GM21447 (cell line): Measurements from ENCODE around the gene HELZ.
"Not testable (repeated sequence)": the region's sequence is repeated elsewhere in the genome, so short reads cannot be mapped to it uniquely, and the experiment has no call there.

Experiments
- ATAC-seq: cut with Tn5 transposase; IDR thresholded peaks from one replicate; pipeline ENCODE4 v1.9.1; 2021; ENCODE audit not compliant: unreplicated experiment

HELZ gene

GRCh38 chr17:67054608-67055007 is 190.4 kb downstream of the HELZ start:
- no peak for ATAC-seq

DNA sequence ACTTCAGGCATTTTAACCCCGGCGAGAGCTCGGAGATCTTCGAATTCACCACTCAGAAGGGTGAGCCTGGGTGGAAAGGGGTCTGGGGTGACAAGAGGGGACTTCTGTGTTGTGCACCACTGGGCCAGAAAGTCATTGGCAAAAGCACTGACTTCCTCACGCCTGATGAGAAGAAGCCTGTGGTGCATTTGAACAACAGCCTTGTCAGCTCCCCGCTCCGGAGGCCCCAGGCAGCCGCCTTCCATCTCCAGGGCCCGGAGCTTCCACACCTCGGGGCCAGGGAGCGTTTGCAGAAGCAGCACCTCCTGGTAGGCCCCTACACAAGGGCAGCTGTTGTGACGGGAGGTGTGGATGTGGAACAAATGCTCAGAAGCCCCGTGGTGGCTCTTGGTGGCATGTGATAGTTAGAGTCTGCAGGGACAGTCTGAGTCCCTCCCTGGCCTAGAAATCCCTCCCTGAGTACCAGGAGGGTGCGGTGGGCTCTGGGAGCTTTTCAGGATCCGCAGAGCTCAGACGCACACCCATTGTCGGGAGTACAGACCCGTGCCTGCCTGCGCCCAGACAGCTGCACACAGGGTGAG is 190.9 kb downstream of the HELZ start:
- no peak for ATAC-seq

GRCh38 chr17:67053438-67054000 is 191.5 kb downstream of the HELZ start:
- ATAC-seq = no peak

DNA sequence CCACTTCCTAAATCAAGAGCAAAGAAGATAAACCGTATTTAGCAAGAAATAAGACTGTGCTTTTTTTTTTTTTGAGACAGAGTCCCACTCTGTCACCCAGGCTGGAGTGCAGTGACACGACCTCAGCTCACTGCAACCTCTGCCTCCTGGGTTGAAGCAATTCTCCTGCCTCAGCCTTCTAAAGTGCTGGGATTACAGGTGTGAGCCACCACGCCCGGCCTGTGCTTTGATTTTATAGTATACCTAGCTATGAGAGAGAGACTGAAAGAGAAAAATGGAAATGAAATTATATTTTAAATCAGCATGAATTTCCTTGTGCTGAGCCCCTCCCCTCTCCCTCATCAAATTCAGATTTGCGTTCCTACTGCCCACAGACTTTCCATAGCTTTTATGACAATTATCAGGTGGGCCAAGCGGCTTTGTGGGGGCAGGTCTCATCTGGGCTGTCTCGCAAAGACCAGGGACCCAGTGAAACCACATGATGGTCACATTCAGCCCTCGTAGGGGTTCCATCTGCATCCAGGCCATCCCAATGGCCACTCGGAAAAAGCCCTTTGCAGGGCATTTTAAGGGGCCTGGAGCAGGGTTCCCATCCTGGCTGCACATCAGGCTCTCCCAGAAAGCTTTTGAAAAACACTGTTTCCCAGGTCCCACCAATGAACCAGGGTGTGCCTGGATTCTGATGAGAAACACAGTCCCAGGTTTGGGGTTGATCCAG is 192.1 kb downstream of the HELZ start:
- ATAC-seq = no peak

DNA sequence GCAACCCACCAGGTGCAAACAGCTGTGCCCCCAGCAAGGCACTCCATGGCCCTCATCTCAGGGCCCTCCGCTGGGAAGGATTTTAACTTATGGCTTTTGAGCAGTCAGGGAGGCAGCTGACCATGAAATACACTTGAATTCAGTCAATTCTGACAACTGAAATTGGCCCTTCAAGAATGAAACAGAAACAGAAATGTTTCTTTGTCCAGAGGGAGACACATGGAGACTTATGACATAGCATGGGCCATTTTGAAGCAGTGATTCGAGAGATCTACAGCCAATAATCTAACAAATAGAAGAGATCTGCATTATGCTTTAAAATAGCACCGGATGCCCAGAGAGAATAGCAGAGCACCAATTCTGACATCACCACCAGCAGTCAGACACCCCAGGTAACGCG is 193.2 kb downstream of the HELZ start:
- ATAC-seq = no peak

DNA sequence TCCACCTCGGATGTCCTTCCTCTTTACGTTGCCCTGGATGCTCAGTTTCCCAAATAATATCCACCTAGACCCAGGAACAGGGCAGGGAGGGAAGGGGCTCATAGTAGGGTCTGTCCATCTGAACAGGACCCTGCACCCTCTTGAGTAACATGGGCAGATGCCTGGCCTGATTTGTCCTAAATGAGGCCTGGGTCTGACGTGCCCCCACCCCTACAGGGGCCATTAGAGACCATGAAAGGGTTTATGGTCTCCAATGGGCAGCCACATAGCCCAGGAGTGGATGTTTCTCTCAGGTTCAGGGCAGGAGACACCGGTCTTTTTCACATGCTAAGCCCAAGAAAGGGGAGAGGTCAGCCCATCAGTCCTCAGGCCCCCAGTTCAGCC is 193.8 kb downstream of the HELZ start:
- no peak for ATAC-seq

DNA sequence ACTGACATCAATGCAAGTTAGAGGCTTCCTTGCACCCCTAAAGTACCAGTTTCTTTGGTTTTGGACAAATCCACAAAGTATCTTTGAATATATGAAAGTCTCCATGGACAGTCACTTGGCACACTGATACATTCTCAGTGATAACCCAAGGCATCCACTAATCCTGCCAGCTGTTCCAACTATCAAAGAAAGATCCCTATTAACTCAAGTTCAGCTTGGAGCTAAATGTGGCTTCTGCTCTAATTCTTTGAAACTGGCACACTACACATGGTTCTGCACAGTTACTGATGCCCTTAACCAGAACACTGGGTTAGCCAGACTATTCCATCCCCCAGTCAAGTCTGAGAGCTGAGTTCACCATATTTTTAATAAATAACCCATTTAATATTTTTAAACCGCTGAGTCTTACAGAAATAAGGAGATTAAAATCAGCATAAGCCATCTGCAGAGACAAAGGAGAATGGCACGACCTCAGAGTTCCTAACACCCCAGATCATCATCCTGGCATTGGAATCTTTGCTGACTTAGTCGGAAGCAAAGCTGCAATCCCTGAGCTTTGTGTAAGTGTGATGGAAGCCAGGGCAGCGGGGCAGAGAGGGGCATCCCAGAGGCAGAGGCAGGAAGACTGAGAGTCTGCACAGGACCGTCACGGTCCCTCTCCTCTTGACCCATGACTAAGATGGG is 194.4 kb downstream of the HELZ start:
- ATAC-seq = no peak

GRCh38 chr17:67050066-67050465 is 194.9 kb downstream of the HELZ start:
- no peak for ATAC-seq

GRCh38 chr17:67049025-67049739 is 195.8 kb downstream of the HELZ start:
- no peak for ATAC-seq

DNA sequence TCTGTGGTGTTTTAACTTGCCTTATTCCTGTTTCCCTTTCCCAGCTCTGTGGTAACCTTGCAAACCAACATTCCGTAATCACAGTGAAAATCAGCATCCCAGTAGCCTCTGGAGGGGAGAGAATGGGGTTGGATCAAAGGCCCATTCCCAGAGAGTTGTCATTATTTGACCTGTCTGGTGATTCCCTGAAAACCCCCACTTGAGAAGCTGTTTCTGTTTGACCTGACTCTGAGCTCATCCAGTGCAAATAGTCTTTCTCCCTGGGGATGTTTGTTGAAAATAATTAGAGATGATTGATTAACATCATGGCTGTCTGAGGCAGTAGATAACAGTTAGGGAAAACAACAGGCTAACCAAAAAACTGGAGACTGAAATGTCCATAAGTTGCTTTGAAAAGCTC is 197.6 kb downstream of the HELZ start:
- no peak for ATAC-seq

- ATAC-seq = no peak
Measured at GRCh38 chr17:67046398-67046797, 198.6 kb downstream of the HELZ start.

DNA sequence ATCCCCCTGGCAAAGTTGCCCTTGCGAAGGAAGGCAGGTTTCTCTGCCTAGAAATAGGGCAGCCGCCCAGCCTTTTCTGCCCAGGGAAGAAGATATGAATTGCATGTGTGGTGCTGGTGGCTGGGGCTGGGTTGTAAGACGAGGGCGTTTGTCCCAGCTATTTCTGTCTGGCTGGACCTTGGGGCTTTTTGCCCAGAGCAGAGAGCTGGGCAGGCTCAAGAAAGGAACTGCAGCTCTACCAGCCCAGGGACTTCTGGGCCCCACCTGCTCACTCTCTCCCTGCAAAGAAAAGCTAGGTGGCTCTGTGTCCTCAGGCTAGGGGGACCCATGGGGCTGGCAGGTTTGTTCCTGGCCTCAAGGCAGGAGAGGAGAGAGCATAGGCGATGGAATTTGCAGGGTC is 200.1 kb downstream of the HELZ start:
- ATAC-seq = no peak

DNA sequence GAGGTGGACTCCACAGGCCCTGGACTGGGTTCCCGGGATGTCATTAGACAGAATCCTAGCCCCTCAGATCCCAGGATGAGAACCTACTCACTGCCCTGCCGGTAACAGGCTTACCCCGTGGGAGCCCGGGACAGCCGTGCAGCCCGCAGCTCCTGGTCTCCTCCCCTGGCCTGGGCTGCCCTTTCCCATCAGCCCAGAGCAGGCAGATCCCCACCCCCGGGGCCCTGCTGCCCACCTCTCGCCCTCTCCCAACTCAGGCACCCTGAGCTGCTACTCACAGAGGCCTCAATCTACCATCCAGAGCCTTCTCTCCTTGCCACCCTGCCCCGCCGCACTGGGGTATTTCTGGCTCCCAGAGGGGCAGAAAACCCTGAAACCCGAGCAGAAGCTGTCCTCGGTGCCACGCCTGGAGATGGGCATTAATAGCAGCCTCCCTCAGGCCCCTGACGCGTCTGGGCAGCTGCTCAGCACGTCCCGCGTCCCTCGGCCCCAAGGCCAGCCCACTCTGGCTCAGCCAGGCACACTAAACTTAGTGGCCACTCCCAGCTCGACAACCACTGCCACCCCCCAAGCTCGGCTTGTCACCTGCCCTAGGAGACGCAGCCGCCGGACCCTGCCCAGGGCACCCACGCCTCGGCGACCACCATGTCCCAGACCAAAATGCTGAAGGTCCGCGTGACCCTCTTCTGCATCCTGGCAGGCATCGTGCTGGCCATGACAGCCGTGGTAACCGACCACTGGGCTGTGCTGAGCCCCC is 200.8 kb downstream of the HELZ start, which contains the start of gene CACNG1:
TSS of gene CACNG1 (plus strand) at position 539 of the 757 bp plus-strand sequence. CDS start at position 646, 107 bp downstream.
- no peak for ATAC-seq

DNA sequence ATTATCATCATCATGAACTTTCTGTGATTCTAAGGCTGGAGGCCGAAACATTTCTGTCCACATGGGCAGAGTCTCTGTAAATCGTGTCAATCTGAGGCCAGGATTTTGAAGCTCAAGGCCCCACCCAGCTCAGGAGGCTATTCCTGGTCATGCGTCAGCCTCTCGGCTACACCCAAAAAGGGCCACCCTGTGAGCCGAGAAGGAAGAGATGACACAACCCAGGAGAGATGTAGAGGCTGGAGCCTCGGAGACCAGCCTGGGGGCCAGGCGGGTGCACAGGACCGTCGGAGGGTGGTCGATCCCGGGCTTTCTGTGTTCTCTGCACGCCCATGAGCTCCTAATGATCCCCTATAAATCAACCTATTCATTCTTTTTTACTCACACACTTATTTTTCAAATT is 201.7 kb downstream of the HELZ start:
- ATAC-seq = no peak

DNA sequence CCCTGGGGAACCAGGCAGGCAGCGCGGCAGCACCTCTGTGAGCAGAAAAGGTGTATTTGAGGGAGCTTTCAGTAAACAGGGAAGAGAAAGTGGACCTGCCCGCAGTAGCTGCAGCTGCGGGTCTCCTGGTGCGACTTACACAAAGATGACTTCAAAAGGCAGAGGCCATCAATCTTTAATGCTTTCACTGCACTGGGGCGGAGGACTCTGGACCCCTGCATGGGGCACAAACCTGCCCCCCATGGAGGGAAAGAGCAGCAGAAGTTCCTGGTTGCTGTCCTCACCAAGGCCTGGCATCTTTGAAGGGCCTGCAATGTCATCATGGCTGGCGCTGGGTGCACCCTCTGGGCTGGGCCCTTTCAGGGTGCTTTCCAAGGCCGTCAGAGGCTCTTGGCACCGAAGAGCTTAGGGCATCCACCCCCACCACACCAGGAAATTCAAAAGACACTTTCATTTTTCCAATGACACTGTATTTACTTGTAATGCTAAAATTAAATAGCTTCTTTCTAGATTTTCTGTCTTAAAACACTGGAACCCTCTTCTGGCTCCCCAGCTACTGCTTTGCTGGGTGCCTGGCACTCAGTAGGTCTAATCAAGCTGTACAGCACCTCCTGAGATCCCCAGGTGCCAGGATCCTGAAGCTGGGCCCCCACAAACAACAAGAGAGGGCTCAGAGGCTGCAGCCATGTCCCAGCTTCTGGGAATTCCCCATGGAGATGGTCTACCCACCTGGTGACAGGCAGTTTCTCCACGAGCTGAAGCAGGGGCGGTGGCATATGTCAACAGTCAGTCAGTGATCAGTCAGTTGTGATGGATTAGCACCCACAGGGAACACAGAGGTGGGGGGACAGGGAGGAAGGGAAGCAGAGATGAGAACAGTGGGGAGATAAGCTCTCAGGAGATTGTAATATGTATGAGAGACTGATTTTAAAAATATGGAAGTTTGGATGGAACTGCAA is 202.8 kb downstream of the HELZ start:
- ATAC-seq = no peak

GRCh38 chr17:67041531-67041930 is 203.5 kb downstream of the HELZ start:
- ATAC-seq = no peak

DNA sequence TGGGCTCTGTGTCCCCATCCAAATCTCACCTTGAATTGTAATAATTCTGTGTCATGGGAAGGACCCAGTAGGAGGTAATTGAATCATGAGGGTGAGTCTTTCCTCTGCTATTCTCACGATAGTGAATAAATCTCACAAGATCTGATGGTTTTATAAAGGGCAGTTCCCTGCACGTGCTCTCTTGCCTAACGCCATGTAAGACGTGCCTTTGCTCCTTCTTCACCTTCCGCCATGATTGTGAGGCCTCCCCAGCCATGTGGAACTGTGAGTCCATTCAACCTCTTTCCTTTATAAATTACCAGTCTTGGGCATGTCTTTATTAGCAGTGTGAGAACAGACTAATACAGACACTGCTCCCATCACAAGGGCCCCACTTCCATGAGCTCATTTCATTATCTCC is 203.9 kb downstream of the HELZ start:
- ATAC-seq = not testable (repeated sequence)

DNA sequence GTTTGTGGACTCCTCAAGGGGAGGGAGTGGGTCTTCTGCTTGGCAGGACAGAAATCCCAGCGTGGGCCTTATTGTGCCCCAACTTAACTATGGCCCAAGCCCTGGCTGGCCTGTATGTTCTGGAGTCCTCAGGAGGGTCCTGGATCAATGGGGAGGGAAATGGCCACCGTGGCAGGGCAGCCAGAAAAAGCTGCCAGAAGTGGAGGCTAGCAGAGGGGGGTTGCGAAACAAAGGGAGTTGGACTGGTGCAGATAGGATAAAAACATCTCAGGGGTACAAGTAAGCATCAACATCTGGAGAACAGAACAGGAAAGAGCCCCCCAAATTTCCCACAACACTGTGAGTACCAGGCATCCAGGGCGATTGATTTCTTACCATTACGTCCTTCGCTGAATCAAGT is 204.3 kb downstream of the HELZ start:
- ATAC-seq = no peak

GRCh38 chr17:67038861-67039365 is 206.1 kb downstream of the HELZ start:
- ATAC-seq = no peak
